DND-41 (cell line): ENCODE results near the gene CCNY.

Source experiments
- EZH2 ChIP-seq: IDR thresholded peaks from 3 replicates; pipeline ENCODE4 v1.6.1; 2012; ENCODE audit warnings: borderline replicate concordance, low read depth, mild to moderate bottlenecking, moderate library complexity, low read length, inconsistent platforms; ENCODE audit not compliant: severe bottlenecking
- TF ChIP-seq, protein P1 (sequence below): IDR thresholded peaks from 2 replicates; pipeline ENCODE4 v1.5.1; 2012; ENCODE audit warnings: borderline replicate concordance, low read length, moderate library complexity, mild to moderate bottlenecking; ENCODE audit not compliant: poor library complexity, severe bottlenecking; ENCODE audit errors: extremely low read depth

- TF ChIP-seq, protein P1, sequence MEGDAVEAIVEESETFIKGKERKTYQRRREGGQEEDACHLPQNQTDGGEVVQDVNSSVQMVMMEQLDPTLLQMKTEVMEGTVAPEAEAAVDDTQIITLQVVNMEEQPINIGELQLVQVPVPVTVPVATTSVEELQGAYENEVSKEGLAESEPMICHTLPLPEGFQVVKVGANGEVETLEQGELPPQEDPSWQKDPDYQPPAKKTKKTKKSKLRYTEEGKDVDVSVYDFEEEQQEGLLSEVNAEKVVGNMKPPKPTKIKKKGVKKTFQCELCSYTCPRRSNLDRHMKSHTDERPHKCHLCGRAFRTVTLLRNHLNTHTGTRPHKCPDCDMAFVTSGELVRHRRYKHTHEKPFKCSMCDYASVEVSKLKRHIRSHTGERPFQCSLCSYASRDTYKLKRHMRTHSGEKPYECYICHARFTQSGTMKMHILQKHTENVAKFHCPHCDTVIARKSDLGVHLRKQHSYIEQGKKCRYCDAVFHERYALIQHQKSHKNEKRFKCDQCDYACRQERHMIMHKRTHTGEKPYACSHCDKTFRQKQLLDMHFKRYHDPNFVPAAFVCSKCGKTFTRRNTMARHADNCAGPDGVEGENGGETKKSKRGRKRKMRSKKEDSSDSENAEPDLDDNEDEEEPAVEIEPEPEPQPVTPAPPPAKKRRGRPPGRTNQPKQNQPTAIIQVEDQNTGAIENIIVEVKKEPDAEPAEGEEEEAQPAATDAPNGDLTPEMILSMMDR: no peak
- no peak for TF ChIP-seq EZH2
Measured at GRCh38 chr10:35487336-35488034, 151.2 kb downstream of the CCNY start.
